COLO829 (cell line): Measurements from ENCODE around the gene BST2.

Experiments
- DNase-seq: peaks from one replicate; pipeline ENCODE4 v3.0.0; 2012; ENCODE audit warnings: low spot score

BST2 gene

GRCh38 chr19:17419621-17420474 lies 14.4 kb upstream of the BST2 start, which contains the start of gene MVB12A:
MVB12A (plus strand) TSS chr19:17420047; CDS start chr19:17420136, 89 bp downstream.
- DNase-seq: peak; percentile 99

GRCh38 chr19:17419154-17419620 lies 13.8 kb upstream of the BST2 start:
- no peak for DNase-seq

- no peak for DNase-seq
These were observed 13.3 kb upstream of the BST2 start for GRCh38 chr19:17418710-17419109.

DNA sequence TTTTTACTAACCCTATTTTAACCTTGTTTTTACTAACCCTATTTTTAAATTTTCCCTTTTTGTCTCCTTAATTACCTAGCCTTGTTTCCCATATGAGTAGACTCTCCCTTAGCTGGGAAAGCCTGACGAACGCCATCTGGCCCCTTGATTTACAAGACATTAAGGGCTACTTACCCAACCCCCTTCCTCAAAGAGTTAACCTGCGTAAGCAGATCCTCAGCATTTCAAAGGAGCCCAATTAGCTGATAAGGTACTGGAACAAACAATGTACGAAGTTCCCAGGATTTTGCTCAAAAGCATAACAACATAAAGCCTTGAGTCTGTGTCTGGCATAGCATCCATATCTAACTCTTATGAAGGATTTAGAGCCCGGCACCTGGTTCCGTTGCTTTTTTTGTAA lies 9.7 kb upstream of the BST2 start:
- DNase-seq: no peak

DNA sequence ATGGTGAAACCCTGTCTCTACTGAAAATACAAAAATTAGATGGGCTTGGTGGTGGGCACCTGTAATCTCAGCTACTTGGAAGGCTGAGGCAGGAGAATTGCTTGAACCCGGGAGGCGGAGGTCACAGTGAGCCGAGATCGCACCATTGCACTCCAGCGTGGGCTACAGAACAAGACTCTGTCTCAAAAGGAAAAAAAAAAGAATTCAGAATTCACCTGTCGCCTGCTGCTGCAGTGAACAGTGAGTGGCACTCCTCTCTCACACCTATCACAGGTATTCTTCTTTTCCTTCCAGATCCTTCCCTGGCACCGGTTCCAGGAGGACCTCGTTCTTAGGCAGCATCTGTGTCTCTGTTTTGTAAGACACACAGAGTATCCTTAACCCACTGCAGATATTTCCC lies 8.7 kb upstream of the BST2 start:
- no peak for DNase-seq

DNA sequence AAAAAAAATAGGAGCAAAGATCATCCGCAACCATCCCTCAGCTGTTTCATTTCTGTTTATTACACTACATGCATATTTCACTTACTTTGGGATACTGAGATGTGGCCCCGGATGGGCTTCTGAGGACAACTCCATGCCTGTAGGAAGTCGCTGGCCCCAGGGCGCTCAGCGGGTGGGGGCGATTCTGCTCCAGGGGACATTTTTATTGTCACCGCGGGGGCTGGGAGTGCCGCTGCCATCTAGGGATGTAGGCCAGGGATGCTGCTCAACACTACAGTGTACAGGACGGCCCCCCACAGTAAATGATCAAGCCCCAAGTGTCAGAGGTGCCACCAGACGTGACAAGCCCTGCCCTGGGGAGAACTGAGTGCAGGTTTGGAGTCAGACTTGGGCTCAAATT lies 6.4 kb upstream of the BST2 start:
- DNase-seq: no peak

DNA sequence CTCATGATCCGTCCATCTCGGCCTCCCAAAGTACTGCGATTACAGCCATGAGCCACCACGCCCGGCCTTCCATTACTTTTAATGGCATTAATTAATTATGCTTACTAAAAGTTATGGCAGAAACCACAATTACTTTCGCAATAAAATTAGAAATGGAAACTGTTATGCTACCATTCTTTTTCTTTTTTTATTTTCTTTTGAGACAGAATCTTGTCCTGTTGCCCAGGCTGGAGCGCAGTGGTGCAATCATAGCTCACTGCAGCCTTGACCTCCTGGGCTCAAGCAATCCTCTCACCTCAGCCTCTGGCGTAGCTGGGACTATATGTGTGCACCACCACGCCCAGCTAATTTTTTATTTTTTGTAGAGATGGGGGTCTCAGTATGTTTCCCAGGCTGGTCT lies 4.6 kb upstream of the BST2 start:
- no peak for DNase-seq

- no peak for DNase-seq
These were observed 1.4 kb upstream of the BST2 start for GRCh38 chr19:17406887-17407196.

- DNase-seq: no peak
These were observed 836 bp upstream of the BST2 start for GRCh38 chr19:17406046-17406886.

GRCh38 chr19:17404621-17405249 lies 695 bp downstream of the BST2 start:
- DNase-seq: no peak

- no peak for DNase-seq
These were observed 1.4 kb downstream of the BST2 start for GRCh38 chr19:17404015-17404414.

GRCh38 chr19:17402982-17403855 lies 2.2 kb downstream of the BST2 start:
- peak; percentile 91 for DNase-seq

DNA sequence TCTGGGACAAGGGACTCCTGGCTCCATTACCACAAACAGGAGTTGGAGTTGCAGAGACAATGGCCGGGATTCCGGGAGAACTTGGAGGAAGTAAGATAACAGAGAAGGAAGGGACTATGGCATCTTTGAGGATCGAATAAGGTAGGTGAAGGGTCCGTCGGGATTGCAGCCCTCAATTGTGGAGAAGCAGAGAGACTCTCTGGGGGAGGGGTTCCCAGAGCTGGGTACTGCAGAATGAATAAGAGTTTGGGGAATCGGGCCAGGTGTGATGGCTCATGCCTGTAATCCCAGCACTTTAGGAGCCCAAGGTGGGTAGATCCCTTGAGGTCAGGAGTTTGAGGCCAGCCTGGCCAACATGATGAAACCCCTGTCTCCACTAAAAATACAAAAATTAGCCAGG lies 3.8 kb downstream of the BST2 start:
- DNase-seq: no peak

DNA sequence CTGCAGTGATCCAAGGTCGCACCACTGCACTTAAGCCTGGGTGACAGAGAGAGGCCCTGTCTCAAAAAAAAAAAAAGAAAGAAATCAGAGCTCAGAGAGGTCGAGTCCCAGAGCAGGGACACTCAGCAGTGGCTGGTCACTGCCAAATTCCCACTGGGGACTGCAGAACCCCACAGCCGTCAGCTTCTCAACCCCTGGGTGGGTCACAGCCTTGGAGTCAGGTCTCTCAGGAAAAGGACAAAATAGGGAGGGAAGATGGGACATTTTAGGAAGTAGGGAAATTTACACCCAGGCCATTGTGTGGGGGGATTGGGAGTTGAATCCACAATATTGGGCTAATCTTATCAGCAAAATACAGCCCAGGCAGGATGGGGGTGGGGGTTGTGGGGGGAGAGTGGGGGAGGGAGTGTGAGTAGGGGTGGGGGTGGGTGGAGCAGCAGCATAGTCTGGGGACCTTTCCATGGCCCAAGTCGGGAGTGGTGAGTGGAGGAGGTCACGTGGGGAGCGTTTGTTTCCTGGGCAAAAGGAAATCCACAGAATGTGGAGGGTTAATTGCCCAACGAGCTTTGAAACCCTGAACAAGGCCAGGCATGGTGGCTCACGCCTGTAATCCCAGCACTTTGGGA lies 6.4 kb downstream of the BST2 start:
- DNase-seq: no peak

DNA sequence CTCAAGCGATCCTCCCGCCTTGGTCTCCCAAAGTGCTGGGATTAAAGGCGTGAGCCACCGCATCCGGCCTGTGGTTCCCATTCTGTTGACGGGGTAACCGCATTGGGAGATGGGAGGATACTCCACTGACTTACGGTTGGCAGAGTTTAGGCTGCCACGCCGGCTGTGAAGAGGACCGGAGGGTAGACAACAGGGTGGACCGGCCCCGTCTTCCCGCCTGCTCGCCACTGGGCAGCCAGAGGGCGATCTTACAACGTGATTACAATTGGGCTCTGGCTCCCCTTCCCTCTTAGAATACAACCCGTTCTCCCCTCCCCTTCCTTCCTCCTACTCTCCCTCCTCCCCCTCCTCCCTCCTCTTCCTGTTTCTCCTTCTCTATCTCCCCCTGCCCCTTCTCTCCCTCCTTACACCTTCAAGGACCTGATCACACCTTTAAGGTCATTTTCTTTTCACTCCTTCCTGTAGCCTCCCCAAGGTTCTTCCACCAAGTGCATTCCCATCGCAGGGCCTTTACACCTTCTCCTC lies 10.5 kb downstream of the BST2 start:
- no peak for DNase-seq

DNA sequence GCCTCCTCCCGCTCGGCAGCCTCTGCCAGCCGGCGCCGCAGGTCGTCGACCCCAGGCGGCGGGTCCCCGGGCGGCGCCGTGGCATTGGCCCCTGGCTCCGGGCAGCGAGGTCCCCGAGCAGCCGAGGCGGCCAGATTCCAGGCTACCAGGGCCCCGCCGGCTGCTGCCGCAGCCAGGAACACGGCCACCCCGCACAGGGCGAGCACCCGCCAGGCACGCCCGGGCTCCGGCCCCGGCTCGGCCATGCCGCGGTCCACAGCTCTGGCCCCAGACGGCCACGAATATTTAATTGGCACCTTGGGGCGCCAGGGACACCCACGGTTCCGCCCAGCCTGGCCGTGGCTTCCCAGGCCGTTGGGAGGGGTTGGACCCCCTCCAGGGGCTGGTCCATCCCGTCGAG lies 11.5 kb downstream of the BST2 start, which contains the start of gene CCDC194:
TSS of gene CCDC194 (minus strand) at position 283 of the 400 bp plus-strand sequence. CDS start at position 245, 38 bp downstream.
- no peak for DNase-seq

GRCh38 chr19:17393002-17393401 lies 12.4 kb downstream of the BST2 start:
- DNase-seq: no peak

DNA sequence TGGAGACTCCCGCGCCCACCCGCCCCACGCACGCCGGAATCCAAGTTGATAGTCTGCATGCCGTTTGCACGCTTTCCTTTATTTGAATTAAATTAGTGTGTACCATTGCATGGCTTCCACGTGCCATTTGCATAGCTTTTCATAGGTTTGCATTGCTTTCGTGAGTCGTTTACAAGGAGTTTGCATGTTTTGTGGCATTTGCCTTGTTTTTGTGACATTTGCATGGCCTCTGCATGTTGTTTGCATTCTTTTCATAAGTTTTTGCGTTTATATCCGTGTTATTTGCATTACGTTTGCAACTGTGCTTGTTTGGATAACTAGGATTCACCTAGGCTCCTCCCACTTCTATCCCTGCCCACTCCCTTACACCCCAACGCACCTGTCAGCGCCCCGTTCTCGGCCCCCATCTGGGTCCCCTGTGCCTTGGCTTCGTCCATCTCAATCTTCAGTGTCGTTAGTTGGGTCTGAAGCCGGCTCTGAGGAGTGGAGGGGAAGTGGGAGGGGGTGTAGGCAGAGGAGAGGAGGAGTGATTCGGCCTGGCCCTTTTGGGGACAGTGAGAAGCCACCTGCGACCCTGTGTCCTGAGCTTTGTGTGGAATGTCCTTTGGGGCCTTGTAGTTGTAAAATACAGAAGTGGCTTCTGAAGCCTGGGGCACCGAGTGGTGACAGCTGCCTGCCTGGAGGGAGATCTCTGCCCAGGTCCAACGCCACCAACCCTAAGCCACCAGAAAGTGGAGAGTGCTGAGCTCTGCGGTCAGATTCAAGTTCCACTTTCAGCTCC lies 13.9 kb downstream of the BST2 start:
- no peak for DNase-seq

- peak; percentile 95 for DNase-seq
These were observed 14.6 kb downstream of the BST2 start for GRCh38 chr19:17390665-17391370.
